ENCODE data around the gene CDC45.

CDC45 gene

DNA sequence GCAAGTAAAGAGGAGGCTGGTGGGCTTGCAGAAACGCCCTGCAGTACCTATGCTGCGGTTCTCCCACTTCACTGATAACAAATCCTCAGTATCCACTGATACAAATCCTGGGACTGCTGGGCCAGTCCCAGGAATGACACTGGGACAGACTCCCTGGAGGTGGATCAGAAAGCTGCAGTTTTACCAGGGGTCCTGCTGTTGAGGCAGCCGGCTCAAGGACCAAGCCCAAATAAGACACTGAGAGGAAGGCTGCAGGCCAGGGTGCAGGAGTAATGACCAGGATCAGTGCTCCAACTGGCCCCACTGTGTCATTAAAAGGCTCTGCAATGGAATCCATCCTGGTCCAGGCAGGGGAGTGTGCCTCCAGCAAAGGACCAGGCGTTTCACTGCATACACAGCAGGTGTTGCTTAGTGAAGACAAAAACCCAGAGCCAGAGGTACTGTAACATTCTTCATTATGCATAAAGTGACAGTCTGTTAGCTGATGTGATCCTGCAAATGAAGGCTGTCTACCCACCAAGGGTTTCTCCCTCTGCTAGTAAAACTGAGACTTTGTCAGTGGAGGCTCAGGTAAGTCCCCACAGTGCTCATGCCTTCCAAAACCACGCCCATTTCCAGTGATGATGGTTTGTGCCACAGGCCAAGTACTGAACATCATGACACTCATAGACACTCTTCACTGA lies 30.8 kb upstream of the CDC45 start:
- DNase-seq, result no peak

DNA sequence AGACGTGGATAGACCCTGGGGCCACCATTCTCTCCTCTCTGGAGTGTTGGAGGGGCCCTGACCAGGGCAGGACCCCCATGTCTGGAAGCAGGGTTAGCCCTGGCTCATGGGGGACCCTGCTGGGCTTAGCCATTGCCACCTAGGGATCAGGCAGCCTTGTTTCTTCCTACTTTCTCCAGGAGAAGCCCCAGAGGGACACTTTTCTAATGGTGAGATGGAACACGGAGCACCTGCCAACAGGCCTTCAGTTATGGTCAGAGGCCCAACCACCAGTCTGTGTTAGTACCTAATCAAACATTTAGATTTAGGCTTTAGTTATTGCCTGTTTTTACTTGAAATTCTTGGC lies 30.3 kb upstream of the CDC45 start:
- no peak for DNase-seq

- no peak for DNase-seq
Measured at GRCh38 chr22:19450363-19451175, 29.2 kb upstream of the CDC45 start.

GRCh38 chr22:19451570-19451969 lies 28.1 kb upstream of the CDC45 start:
- no peak for DNase-seq

DNA sequence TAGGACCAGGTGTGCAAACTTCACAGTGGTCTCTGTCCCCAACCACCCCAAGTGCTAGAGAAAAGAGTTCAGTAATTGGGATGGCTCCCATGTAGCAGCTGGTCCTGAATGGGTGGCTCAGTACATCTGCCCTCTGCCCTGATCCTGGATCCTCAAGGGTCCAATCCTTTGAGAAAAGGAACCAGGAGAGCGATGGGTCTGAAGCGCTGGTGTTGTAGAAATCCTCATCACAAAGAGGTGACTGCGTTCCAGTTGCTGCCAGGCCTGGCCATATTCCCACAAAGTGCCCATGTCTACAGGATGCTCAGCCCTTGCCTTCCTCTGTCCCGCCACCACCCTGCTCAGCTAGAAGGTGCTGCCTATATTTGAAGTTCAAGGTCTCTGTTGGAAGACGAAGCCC lies 26.0 kb upstream of the CDC45 start:
- no peak for DNase-seq

DNA sequence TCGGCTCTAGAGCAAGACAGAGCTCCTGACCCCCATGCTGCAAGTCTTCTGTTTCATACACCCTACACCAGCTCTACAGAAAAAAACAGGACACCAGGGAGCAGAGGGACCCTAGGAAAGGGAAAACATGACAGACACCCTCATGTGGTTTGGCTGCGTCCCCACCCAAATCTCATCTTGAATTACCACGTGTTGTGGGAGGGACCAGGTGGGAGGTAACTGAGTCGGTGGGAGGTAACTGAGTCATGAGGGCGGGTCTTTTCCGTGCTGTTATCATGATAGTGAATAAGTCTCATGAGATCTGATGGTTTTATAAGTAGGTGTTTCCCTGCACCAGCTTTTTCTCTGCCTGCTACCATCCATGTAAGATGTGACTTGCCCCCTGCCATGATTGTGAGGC lies 25.6 kb upstream of the CDC45 start:
- DNase-seq, result no peak

DNA sequence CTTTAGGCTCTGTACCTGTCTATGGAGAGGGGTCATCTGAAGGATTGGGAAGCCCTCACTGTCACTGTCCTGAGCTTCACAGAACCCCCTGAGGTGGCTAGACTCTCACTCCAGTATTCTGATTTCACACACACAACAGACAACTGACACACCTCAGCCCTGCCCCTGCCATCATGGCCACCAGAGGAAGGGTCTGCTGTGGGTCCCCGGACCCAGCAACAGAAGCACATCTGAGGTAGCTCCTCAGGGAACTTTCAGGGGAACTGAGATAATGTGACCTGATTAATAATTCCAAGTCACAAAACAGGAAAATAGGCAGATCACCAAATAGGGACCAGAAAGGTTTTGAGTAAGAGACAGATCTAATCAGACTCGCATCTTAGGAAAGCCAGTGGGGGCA lies 24.7 kb upstream of the CDC45 start:
- no peak for DNase-seq

GRCh38 chr22:19455585-19456370 lies 23.9 kb upstream of the CDC45 start:
- no peak for DNase-seq

DNA sequence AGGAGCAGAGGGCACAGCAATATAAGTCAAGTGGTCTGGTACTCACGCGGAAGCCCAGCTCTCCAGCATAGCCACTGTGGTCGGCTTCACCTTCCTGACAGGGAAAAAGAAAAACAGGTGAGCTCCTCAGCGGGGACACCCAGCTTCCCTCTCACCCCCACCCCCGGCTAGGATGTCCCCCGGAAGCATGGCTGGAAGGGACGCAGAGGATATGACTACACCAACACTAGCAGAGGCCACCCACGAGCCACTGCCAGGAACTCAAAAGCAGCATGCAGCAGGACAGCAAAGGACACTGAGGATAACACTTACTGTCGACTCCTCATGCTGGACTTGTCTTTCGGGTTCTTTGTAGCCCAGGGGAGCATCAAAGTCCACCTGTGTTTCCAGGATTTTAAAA lies 23.2 kb upstream of the CDC45 start:
- DNase-seq, result no peak

- no peak for DNase-seq
Measured at GRCh38 chr22:19457828-19458428, 21.8 kb upstream of the CDC45 start.

GRCh38 chr22:19460036-19460435 lies 19.7 kb upstream of the CDC45 start:
- DNase-seq, result no peak

DNA sequence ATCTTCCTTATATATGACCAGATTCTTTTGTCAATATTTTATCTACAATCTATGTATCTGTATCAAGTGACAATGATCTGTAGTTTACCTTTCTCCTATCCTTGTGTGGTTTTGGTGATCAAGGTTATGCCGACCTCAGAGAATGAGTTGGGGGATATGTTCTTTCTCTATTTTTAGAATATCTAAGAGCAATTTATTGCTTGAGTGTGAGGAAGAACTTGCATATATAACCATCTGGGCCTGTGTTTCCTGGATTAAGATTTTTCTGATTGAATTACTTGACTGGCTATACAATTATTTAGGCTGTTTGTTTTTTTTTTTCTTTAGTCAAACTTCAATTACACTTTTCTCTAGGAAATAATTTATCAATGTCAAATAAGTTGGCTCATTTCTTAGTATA lies 18.2 kb upstream of the CDC45 start:
- DNase-seq, result no peak

- no peak for DNase-seq
Measured at GRCh38 chr22:19463008-19463407, 16.7 kb upstream of the CDC45 start.

DNA sequence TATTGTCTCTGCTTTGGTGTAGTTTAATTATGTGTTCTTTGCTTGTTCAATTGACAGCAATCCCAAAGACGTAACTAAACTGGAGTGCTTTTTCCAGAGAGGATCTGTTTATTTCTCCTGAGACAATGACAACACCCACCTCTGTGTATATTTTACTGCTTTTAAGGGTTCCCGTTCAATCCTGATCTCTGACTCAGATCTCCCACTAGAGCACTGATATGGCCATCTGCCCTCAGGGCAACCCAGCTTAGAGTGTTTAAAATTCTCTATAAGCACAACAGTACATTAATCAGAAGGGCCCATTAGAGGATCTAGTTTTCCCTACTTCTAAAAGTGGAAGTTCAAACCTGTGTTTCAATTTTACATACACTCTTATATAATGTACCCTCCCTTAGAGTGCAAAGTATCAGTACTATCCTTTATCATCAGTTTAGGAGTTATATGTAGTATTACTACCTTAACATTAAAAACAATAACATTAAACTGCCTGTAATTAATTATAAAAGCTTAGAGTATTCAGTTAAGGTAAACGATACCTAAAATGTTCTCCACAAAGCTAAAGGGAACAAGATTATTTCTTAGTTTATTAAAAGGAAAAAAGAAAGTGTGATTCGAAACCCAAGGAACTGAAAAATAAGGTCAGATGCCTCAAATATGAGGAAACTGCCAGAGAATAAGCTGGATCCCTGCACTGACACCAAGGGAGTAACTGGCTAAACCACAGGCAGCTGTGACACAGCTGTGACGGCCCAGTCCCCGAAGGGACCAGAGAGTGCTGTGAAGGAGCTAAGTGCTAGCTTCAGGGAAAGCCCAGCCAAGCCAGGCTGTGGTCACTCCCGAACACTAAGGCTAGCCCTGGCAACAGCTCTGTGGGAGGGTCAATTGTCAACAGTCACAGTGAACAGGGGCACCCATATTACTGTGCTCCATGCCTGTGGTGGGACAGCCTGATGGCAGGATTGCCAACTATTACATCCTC lies 15.9 kb upstream of the CDC45 start:
- DNase-seq, result no peak

- no peak for DNase-seq
Measured at GRCh38 chr22:19464546-19464945, 15.2 kb upstream of the CDC45 start.

GRCh38 chr22:19464975-19465374 lies 14.7 kb upstream of the CDC45 start:
- DNase-seq, result no peak

DNA sequence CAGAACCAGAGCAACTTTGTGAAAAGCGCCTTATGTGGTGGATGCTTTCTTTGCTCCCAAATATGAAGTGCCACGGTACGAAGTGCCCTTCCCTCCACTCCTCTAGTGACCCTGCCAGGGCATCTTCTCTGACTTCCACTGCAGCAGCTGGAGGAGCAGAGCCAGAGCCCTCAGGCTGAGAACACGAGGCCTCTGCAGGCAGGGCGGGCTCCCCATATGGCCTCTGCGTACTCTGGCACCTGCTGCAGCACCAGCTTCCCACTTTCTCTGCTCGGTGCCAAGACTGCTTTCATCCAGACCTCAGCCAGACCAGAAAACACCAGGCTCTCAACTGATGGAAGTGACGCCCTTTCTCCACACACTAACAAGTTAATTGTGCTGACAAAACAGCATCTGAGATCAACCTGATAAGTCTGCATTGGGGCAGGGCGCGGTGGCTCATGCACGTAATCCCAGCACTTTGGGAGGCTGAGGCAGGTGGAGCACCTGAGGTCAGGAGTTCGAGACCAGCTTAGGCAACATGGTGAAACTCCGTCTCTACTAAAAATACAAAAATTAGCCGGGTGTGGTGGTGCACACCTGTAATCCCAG lies 13.5 kb upstream of the CDC45 start:
- no peak for DNase-seq

DNA sequence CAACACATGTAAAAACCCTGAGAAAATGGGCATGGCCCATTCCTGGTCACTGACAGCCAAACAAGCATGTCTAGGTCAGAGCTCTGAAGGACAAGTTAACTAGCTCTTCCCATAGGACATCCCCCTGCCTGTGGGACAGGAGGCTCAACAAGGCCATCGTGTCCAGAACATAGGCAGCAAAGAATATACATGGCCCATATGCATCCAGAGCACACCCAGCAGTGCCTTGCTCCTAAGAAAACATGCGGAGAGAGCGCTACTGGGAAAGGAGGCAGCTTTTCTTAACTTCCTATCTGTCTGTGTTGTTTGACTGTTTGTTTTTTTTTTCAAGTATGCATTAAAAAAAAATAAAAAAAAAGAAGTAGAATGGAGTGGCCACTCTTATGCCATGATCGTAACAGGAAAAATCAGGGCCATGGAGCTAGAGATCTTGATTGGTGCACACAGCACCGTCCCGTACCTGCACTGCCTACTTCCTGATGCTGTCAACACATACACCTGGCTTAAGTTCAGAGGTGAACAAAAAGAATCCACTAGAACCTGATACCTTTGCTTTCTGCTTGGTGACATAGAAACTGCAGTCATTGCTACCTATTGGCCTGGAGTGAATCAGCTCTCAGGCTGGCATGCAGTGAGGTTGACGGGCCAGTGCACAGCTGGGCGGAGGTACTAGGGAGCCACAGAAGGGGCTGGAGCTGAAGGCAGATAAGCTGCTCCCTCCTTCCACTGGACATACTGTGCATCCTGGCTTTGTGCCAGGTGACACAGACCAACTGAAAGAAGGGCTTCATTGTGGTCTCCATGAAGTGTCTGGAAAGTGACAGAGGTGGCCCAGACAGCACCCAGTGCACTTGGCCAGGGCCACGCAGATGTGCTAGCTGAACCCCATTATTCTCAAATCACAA lies 12.6 kb upstream of the CDC45 start:
- DNase-seq, result no peak

DNA sequence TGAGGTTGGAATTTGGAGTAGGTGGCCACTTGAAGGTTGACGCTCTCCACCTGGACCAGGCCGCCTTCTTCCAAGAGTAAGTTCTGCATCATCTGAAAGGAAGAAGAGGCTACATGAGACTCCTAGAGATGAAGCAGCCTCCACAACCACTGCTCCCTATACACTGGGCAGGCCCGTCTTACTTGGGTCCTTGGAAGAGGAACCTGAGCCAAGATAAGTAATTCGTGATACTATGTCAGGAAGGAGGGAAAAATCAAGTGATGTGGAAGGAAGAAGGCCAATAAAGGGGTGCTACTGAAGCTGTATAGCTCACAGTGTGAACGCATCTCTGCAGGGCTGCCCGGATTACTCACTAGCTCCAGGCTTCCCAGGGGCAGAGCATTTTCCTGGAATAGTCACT lies 11.8 kb upstream of the CDC45 start:
- no peak for DNase-seq

DNA sequence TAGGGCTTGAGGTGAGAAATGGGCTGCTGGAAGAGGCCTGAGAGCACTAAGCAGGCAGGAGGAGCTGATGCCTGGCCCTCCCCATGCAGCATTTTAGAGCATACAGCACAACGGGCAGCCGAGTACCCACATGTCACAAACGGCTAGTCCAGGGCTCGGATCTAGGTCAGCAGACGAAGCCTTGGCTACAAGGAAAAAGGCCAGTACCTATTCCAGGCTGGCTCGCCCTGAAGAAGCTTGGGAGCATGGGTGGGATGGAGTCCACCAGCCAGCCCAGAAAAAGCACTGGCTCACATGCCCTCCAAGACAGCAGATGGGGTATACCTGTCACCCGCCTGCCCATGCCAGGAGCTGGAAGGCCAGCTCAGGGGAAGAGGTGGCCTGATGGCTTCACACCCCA lies 10.3 kb upstream of the CDC45 start:
- no peak for DNase-seq

GRCh38 chr22:19470010-19470409 lies 9.7 kb upstream of the CDC45 start:
- no peak for DNase-seq
